PFSK-1 (cell line): ENCODE measurements around the gene HPS4.

Experiments used
- FOXP2 ChIP-seq: optimal IDR thresholded peaks from 2 replicates; pipeline ENCODE3; 2011; ENCODE audit warnings: borderline replicate concordance, control low read depth, inconsistent platforms; ENCODE audit not compliant: insufficient read depth; ENCODE audit errors: extremely low read length, extremely low read depth
- POLR2AphosphoS5 ChIP-seq: IDR thresholded peaks from 2 replicates; pipeline ENCODE4 v1.6.1; 2012; ENCODE audit warnings: low read depth, mild to moderate bottlenecking, control low read depth, low read length, moderate library complexity
- SIN3A ChIP-seq: IDR thresholded peaks from 2 replicates; pipeline ENCODE4 v1.6.1; 2012; ENCODE audit warnings: mild to moderate bottlenecking, low read length, moderate library complexity, borderline replicate concordance; ENCODE audit not compliant: insufficient read depth
- TAF1 ChIP-seq: IDR thresholded peaks from 2 replicates; pipeline ENCODE4 v1.6.1; 2012; ENCODE audit warnings: low read length, control low read depth, borderline replicate concordance; ENCODE audit not compliant: insufficient read depth
- TF ChIP-seq, protein P1 (sequence below), 2 experiments: IDR thresholded peaks; 2 replicates each; pipeline versions ENCODE4 v1.6.1 to v1.8.0; 2011 to 2012; ENCODE audit warnings: low read depth in 2 of 2, low read length in 2 of 2, control low read depth in 1 of 2, inconsistent platforms in 1 of 2, mild to moderate bottlenecking in 1 of 2, moderate library complexity in 1 of 2; ENCODE audit not compliant: insufficient read depth in 1 of 2

Gene HPS4

GRCh38 chr22:26501996-26502395 lies 18.4 kb upstream of the HPS4 start:
- no peak for TF ChIP-seq SIN3A
- TF ChIP-seq FOXP2: no peak
- no peak for TF ChIP-seq TAF1
- TF ChIP-seq, protein P1, sequence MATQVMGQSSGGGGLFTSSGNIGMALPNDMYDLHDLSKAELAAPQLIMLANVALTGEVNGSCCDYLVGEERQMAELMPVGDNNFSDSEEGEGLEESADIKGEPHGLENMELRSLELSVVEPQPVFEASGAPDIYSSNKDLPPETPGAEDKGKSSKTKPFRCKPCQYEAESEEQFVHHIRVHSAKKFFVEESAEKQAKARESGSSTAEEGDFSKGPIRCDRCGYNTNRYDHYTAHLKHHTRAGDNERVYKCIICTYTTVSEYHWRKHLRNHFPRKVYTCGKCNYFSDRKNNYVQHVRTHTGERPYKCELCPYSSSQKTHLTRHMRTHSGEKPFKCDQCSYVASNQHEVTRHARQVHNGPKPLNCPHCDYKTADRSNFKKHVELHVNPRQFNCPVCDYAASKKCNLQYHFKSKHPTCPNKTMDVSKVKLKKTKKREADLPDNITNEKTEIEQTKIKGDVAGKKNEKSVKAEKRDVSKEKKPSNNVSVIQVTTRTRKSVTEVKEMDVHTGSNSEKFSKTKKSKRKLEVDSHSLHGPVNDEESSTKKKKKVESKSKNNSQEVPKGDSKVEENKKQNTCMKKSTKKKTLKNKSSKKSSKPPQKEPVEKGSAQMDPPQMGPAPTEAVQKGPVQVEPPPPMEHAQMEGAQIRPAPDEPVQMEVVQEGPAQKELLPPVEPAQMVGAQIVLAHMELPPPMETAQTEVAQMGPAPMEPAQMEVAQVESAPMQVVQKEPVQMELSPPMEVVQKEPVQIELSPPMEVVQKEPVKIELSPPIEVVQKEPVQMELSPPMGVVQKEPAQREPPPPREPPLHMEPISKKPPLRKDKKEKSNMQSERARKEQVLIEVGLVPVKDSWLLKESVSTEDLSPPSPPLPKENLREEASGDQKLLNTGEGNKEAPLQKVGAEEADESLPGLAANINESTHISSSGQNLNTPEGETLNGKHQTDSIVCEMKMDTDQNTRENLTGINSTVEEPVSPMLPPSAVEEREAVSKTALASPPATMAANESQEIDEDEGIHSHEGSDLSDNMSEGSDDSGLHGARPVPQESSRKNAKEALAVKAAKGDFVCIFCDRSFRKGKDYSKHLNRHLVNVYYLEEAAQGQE (IDR thresholded peaks at IDR 0.05; ENCODE audit: insufficient read depth in 1 of 2, low read depth in 2 of 2, low read length in 2 of 2): no peak
- no peak for TF ChIP-seq POLR2AphosphoS5

- no peak for TF ChIP-seq SIN3A
- TF ChIP-seq FOXP2: no peak
- no peak for TF ChIP-seq POLR2AphosphoS5
- TF ChIP-seq, protein P1 (IDR thresholded peaks at IDR 0.05; ENCODE audit: insufficient read depth in 1 of 2, low read depth in 2 of 2, low read length in 2 of 2): no peak
- TF ChIP-seq TAF1: no peak
Observed at GRCh38 chr22:26499188-26499703, 15.7 kb upstream of the HPS4 start.

DNA sequence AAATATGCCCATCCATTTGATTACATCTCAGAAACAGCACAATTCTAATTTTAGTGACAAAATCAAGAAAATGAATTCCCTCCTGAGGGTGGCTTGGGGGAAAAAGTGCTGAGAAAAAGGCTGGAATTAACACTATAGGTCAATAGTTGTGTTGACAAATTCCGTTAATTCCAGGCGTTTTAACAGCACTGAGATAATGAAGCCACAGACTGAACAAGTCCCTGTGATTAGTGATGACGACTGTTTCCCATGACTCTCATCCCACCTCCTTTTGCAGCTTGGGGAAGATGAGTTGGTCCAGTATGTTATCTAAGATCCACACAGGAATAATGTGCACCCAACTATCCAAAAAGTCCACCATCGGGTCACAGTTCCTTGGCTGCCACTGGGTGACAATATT lies 12.9 kb upstream of the HPS4 start:
- no peak for TF ChIP-seq FOXP2
- TF ChIP-seq TAF1: no peak
- no peak for TF ChIP-seq POLR2AphosphoS5
- TF ChIP-seq, protein P1 (IDR thresholded peaks at IDR 0.05; ENCODE audit: insufficient read depth in 1 of 2, low read depth in 2 of 2, low read length in 2 of 2): no peak
- TF ChIP-seq SIN3A: no peak

GRCh38 chr22:26494506-26494905 lies 10.9 kb upstream of the HPS4 start:
- TF ChIP-seq FOXP2 (no peak), TAF1 (no peak), SIN3A (no peak), POLR2AphosphoS5 (no peak)
- TF ChIP-seq, protein P1 (IDR thresholded peaks at IDR 0.05; ENCODE audit: insufficient read depth in 1 of 2, low read depth in 2 of 2, low read length in 2 of 2): no peak

- TF ChIP-seq, protein P1 (IDR thresholded peaks at IDR 0.05; ENCODE audit: insufficient read depth in 1 of 2, low read depth in 2 of 2, low read length in 2 of 2): no peak
- TF ChIP-seq FOXP2: no peak
- no peak for TF ChIP-seq POLR2AphosphoS5
- TF ChIP-seq TAF1: no peak
- TF ChIP-seq SIN3A: no peak
Observed at GRCh38 chr22:26492220-26492619, 8.6 kb upstream of the HPS4 start.
